ENCODE results near the gene RAB2B.

The RAB2B gene

GRCh38 chr14:21437063-21437901 is 39.5 kb downstream of the RAB2B start:
- Histone ChIP-seq H3K4me1 (ENCODE audit: control insufficient read depth, insufficient read depth, low read length, poor library complexity, severe bottlenecking) (peaks cover 4% of the 10 kb centered on the region), H3K36me3 (ENCODE audit: control insufficient read depth, insufficient read depth, low read length) (peaks cover 34% of the 10 kb centered on the region), H3K27ac (ENCODE audit: low read depth, low read length, severe bottlenecking) (peak overlapping the region; percentile 91), H3K9me3 (ENCODE audit: control insufficient read depth, low read length) (no peaks in the 10 kb centered on the region), H3K4me3 (ENCODE audit: extremely low read depth, insufficient read depth, low read length, poor library complexity, severe bottlenecking) (peak overlapping the region; percentile 90)
- WGBS, 2 experiments (ENCODE audit: insufficient coverage in 2 of 2), result 13% methylated on average over 16 to 17 of the region's 33 CpGs

- peak overlapping the region; percentile 90 for H3K4me3 ChIP-seq (ENCODE audit: extremely low read depth, insufficient read depth, low read length, poor library complexity, severe bottlenecking)
- no peak overlapping the region for H3K27ac ChIP-seq (ENCODE audit: low read depth, low read length, severe bottlenecking)
- H3K36me3 ChIP-seq (ENCODE audit: control insufficient read depth, insufficient read depth, low read length), result peaks cover 31% of the 10 kb centered on the region
- 9 to 22% methylated on average over 4 to 11 of the region's 11 CpGs for WGBS, 2 experiments (ENCODE audit: insufficient coverage in 2 of 2)
- peaks cover 4% of the 10 kb centered on the region for H3K4me1 ChIP-seq (ENCODE audit: control insufficient read depth, insufficient read depth, low read length, poor library complexity, severe bottlenecking)
- H3K9me3 ChIP-seq (ENCODE audit: control insufficient read depth, low read length), result no peaks in the 10 kb centered on the region
Observed at GRCh38 chr14:21436567-21437062, 40.1 kb downstream of the RAB2B start.

- no peaks in the 10 kb centered on the region for H3K9me3 ChIP-seq (ENCODE audit: control insufficient read depth, low read length)
- no peaks in the 10 kb centered on the region for H3K4me1 ChIP-seq (ENCODE audit: control insufficient read depth, insufficient read depth, low read length, poor library complexity, severe bottlenecking)
- H3K27ac ChIP-seq (ENCODE audit: low read depth, low read length, severe bottlenecking), result no peak overlapping the region
- WGBS, 2 experiments (ENCODE audit: insufficient coverage in 2 of 2), result 100% methylated on average over 2 of the region's 2 CpGs; no CpG with 5 or more reads in 1 of the 2 experiments
- H3K4me3 ChIP-seq (ENCODE audit: extremely low read depth, insufficient read depth, low read length, poor library complexity, severe bottlenecking), result no peak overlapping the region
- peaks cover 82% of the 10 kb centered on the region for H3K36me3 ChIP-seq (ENCODE audit: control insufficient read depth, insufficient read depth, low read length)
Observed at GRCh38 chr14:21431126-21431525, 45.6 kb downstream of the RAB2B start.

GRCh38 chr14:21428930-21429329 is 47.8 kb downstream of the RAB2B start:
- no peak overlapping the region for H3K27ac ChIP-seq (ENCODE audit: low read depth, low read length, severe bottlenecking)
- 100% methylated on average over 1 to 2 of the region's 4 CpGs for WGBS, 2 experiments (ENCODE audit: insufficient coverage in 2 of 2)
- H3K36me3 ChIP-seq (ENCODE audit: control insufficient read depth, insufficient read depth, low read length), result peaks cover 91% of the 10 kb centered on the region

GRCh38 chr14:21426692-21427091 is 50.1 kb downstream of the RAB2B start:
- Histone ChIP-seq H3K4me3 (ENCODE audit: extremely low read depth, insufficient read depth, low read length, poor library complexity, severe bottlenecking) (no peak overlapping the region), H3K4me1 (ENCODE audit: control insufficient read depth, insufficient read depth, low read length, poor library complexity, severe bottlenecking) (no peaks in the 10 kb centered on the region), H3K36me3 (ENCODE audit: control insufficient read depth, insufficient read depth, low read length) (peaks cover 97% of the 10 kb centered on the region), H3K9me3 (ENCODE audit: control insufficient read depth, low read length) (no peaks in the 10 kb centered on the region), H3K27ac (ENCODE audit: low read depth, low read length, severe bottlenecking) (no peak overlapping the region)
- no CpG with 5 or more reads among the region's 1 CpG for WGBS, 2 experiments (ENCODE audit: insufficient coverage in 2 of 2)

More at GRCh38 chr14:21428930-21429329, 47.8 kb downstream of the RAB2B start:
- no peaks in the 10 kb centered on the region for H3K4me1 ChIP-seq (ENCODE audit: control insufficient read depth, insufficient read depth, low read length, poor library complexity, severe bottlenecking)
- no peaks in the 10 kb centered on the region for H3K9me3 ChIP-seq (ENCODE audit: control insufficient read depth, low read length)
- no peak overlapping the region for H3K4me3 ChIP-seq (ENCODE audit: extremely low read depth, insufficient read depth, low read length, poor library complexity, severe bottlenecking)

- Histone ChIP-seq H3K36me3 (ENCODE audit: control insufficient read depth, insufficient read depth, low read length) (peaks cover 79% of the 10 kb centered on the region), H3K27ac (ENCODE audit: low read depth, low read length, severe bottlenecking) (no peak overlapping the region), H3K4me3 (ENCODE audit: extremely low read depth, insufficient read depth, low read length, poor library complexity, severe bottlenecking) (no peak overlapping the region), H3K9me3 (ENCODE audit: control insufficient read depth, low read length) (no peaks in the 10 kb centered on the region), H3K4me1 (ENCODE audit: control insufficient read depth, insufficient read depth, low read length, poor library complexity, severe bottlenecking) (no peaks in the 10 kb centered on the region)
- 94 to 100% methylated on average over 5 of the region's 5 CpGs for WGBS, 2 experiments (ENCODE audit: insufficient coverage in 2 of 2)
Observed at GRCh38 chr14:21419528-21419927, 57.2 kb downstream of the RAB2B start.

GRCh38 chr14:21415329-21415728 is 61.4 kb downstream of the RAB2B start:
- Histone ChIP-seq H3K27ac (ENCODE audit: low read depth, low read length, severe bottlenecking) (no peak overlapping the region), H3K4me1 (ENCODE audit: control insufficient read depth, insufficient read depth, low read length, poor library complexity, severe bottlenecking) (no peaks in the 10 kb centered on the region), H3K9me3 (ENCODE audit: control insufficient read depth, low read length) (no peaks in the 10 kb centered on the region), H3K4me3 (ENCODE audit: extremely low read depth, insufficient read depth, low read length, poor library complexity, severe bottlenecking) (no peak overlapping the region), H3K36me3 (ENCODE audit: control insufficient read depth, insufficient read depth, low read length) (peaks cover 83% of the 10 kb centered on the region)
- WGBS, 2 experiments (ENCODE audit: insufficient coverage in 2 of 2), result 92 to 96% methylated on average over 2 of the region's 4 CpGs

- WGBS, 2 experiments (ENCODE audit: insufficient coverage in 2 of 2), result no CpG with 5 or more reads among the region's 1 CpG
- H3K36me3 ChIP-seq (ENCODE audit: control insufficient read depth, insufficient read depth, low read length), result peaks cover 82% of the 10 kb centered on the region
Observed at GRCh38 chr14:21414137-21414631, 62.6 kb downstream of the RAB2B start.

More at GRCh38 chr14:21414137-21414631, 62.6 kb downstream of the RAB2B start:
- Histone ChIP-seq H3K9me3 (ENCODE audit: control insufficient read depth, low read length) (no peaks in the 10 kb centered on the region), H3K4me3 (ENCODE audit: extremely low read depth, insufficient read depth, low read length, poor library complexity, severe bottlenecking) (no peak overlapping the region), H3K4me1 (ENCODE audit: control insufficient read depth, insufficient read depth, low read length, poor library complexity, severe bottlenecking) (no peaks in the 10 kb centered on the region), H3K27ac (ENCODE audit: low read depth, low read length, severe bottlenecking) (no peak overlapping the region)
